T-cell (primary cell): Measurements from ENCODE around the gene SIX2. TPM values are rescaled to one million over a fixed set of nuclear protein-coding genes. Genes with fewer than 3 reads are reported as not detected.
A peak's percentile ranks its signal among the peaks of the same experiment; 100 is the strongest.

Source experiments
- ATAC-seq, 4 experiments: fragments of 200-7000 bp in 3 of 4; fragments of 150-1000 bp in 1 of 4; cut with Tn5 transposase; replicated peaks in 1 of 4; 1 replicate in 3 of 4; 2 replicates in 1 of 4; pipeline ENCODE4 v1.10.0; 2021; ENCODE audit warnings: moderate library complexity in 3 of 4, mild to moderate bottlenecking in 2 of 4, moderate number of reproducible peaks in 1 of 4
- CTCF ChIA-PET, 2 donors: fragments of 300-600 bp; sonication (Branson Sonifier 250); formaldehyde crosslinking; loops; one replicate each; lab custom pipeline; 2022; ENCODE audit warnings: antibody characterized with exemption in 2 of 2; lab: Charles Lee
- POLR2A ChIA-PET, 2 donors: fragments of 300-600 bp; sonication (Branson Sonifier 250); formaldehyde crosslinking; loops; one replicate each; lab custom pipeline; 2022; ENCODE audit warnings: antibody characterized with exemption in 2 of 2; lab: Charles Lee
- DNase-seq, 35 experiments: peaks; one replicate each; pipeline versions ENCODE4 v3.0.0 to v3.0.0-alpha.2; 2013 to 2023
- H3K27ac ChIP-seq: one replicate; pipeline ENCODE4 v1.5.1; 2013; ENCODE audit warnings: low read length
- H3K27me3 ChIP-seq, 2 experiments: replicated peaks in 1 of 2; 1 replicate in 1 of 2; 2 replicates in 1 of 2; pipeline versions ENCODE4 v1.6.1 to v1.7.0; 2013; ENCODE audit warnings: low read length in 1 of 2, mixed read lengths in 1 of 2; ENCODE audit not compliant: control insufficient read depth in 2 of 2, insufficient read depth in 2 of 2; ENCODE audit errors: extremely low read depth in 1 of 2
- H3K36me3 ChIP-seq, 2 donors: 1 replicate in 1 of 2; 2 replicates in 1 of 2; pipeline versions ENCODE4 v1.6.1 to v1.7.0; 2013; ENCODE audit warnings: low read length in 1 of 2; ENCODE audit not compliant: control insufficient read depth in 2 of 2, insufficient read depth in 1 of 2; ENCODE audit errors: extremely low read depth in 1 of 2
- H3K4me1 ChIP-seq, 2 experiments: 1 replicate in 1 of 2; 2 replicates in 1 of 2; pipeline versions ENCODE4 v1.6.1 to v1.7.0; 2013; ENCODE audit warnings: low read length in 2 of 2, mixed read lengths in 1 of 2; ENCODE audit not compliant: insufficient read depth in 2 of 2, control insufficient read depth in 1 of 2; ENCODE audit errors: extremely low read depth in 1 of 2
- H3K4me3 ChIP-seq, 2 donors: 1 replicate in 1 of 2; 2 replicates in 1 of 2; pipeline versions ENCODE4 v1.5.1 to v1.7.0; 2013; ENCODE audit warnings: mild to moderate bottlenecking in 2 of 2, low read length in 1 of 2, moderate library complexity in 1 of 2; ENCODE audit not compliant: control insufficient read depth in 1 of 2; ENCODE audit errors: extremely low read depth in 1 of 2
- H3K9me3 ChIP-seq: 2 replicates; pipeline ENCODE4 v1.7.0; 2013
- H3K27ac Mint-ChIP-seq, 2 donors: one replicate each; pipeline ENCODE4 v1.8.0; 2020 to 2021; ENCODE audit warnings: mild to moderate bottlenecking in 2 of 2, mixed read lengths in 2 of 2
- H3K27me3 Mint-ChIP-seq, 2 donors: one replicate each; pipeline ENCODE4 v1.8.0; 2021 to 2022; ENCODE audit warnings: mixed read lengths in 2 of 2
- H3K36me3 Mint-ChIP-seq: one replicate; pipeline ENCODE4 v1.8.0; 2021; ENCODE audit warnings: mixed read lengths
- H3K4me1 Mint-ChIP-seq, 3 donors: one replicate each; pipeline ENCODE4 v1.8.0; 2020 to 2022; ENCODE audit warnings: mixed read lengths in 3 of 3, mild to moderate bottlenecking in 1 of 3
- H3K4me3 Mint-ChIP-seq, 3 donors: one replicate each; pipeline ENCODE4 v1.8.0; 2020 to 2022; ENCODE audit warnings: mild to moderate bottlenecking in 3 of 3, mixed read lengths in 3 of 3, moderate library complexity in 3 of 3
- H3K9me3 Mint-ChIP-seq, 3 donors: one replicate each; pipeline ENCODE4 v1.8.0; 2020 to 2022; ENCODE audit warnings: mixed read lengths in 3 of 3
- WGBS: methylation state at CpG from one replicate; pipeline ENCODE4 v1.1.5; 2013; ENCODE audit warnings: missing lambda C conversion rate; ENCODE audit not compliant: insufficient coverage; 5-methylcytosine and 5-hydroxymethylcytosine counted together
- total RNA-seq, 35 experiments: library from RNA in 6 of 35; stranded (reverse) in 6 of 35; fragments of 120-200 nt in 1 of 35; gene quantifications; one replicate each; pipeline versions ENCODE4 v1.2.1 to v1.2.4 and lab custom pipeline; 2013 to 2026

The SIX2 gene
- total RNA-seq, 5 donors from 2014 or later (not counting 1 experiment from before 2014, with no cell fraction given) = not detected

DNA sequence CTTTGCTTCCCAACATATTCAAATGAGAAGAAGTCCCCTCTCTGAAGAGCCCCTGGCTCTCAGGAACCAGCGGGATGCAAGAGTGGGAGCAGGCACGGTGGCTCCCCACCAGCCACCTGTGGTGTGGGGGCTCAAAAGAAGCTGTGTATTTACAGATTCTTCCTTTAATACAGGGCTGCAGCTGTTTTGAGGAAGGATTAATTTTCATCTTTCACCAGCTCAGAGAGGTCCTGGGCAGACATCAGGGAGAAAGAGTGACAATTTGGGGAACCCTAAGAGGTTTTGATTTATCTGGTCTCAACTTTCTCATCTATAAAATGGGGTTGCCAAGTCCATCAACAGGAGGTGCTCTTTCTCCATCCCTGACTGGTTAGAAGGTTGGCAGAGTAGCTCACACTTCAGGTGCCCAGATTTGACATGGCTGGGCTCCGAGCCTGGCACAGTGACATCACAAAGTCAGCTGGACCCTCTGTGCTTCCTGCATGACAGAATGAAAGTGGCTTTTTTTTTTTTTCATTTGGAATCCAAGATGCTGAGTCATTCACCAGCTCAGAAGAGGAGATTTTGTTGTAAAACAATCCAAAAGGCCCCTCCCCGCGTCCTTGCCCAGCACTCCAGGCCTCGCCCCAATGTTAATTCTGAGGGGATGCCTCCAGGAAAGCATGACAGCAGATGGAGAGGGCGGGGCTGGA is 15.5 kb upstream of the SIX2 start:
- DNase-seq (no peak), ATAC-seq (no peak)
- no peaks in the 10 kb centered on the region for H3K36me3 Mint-ChIP-seq
- H3K36me3 ChIP-seq = no peaks in the 10 kb centered on the region
- H3K4me3 ChIP-seq = no peak overlapping the region
- H3K9me3 Mint-ChIP-seq = no peaks in the 10 kb centered on the region
- no peaks in the 10 kb centered on the region for H3K4me1 ChIP-seq
- ChIA-PET CTCF (no interaction called here), POLR2A (no interaction called here)
- 42% methylated on average over 3 of the region's 7 CpGs for WGBS
- H3K9me3 ChIP-seq = no peaks in the 10 kb centered on the region
- no peak overlapping the region for H3K27ac ChIP-seq
- H3K27me3 Mint-ChIP-seq = peaks cover 15 to 20% of the 10 kb centered on the region in 2 donors
- no peak overlapping the region for H3K4me3 Mint-ChIP-seq
- H3K27me3 ChIP-seq = peaks cover 0 to 17% of the 10 kb centered on the region in 2 experiments
- no peak overlapping the region for H3K27ac Mint-ChIP-seq
- H3K4me1 Mint-ChIP-seq = no peaks in the 10 kb centered on the region

DNA sequence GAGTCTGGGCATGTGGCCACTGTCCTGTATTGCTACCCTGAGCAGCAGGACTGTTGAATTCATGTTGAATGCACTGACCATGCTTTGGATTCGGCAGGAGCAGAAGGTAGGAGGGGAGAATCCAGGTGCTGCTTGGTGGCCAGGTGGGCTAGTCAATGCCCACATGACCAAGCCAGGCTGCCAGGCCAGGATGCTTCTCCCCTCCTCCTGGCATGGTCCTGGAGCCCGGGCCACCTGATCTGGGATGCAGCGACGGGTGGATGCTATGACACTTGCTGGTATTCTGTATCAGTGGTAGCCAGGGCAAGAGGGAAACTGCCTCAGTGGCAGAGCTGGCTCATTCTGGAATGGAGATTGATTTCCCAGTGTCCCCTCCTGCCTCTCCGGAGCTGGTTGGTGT is 14.8 kb upstream of the SIX2 start:
- Mint-ChIP-seq H3K9me3 (no peaks in the 10 kb centered on the region), H3K27me3 (peaks cover 20 to 21% of the 10 kb centered on the region in 2 donors), H3K27ac (no peak overlapping the region), H3K4me1 (no peaks in the 10 kb centered on the region), H3K4me3 (no peak overlapping the region), H3K36me3 (no peaks in the 10 kb centered on the region)
- no peak overlapping the region for H3K4me3 ChIP-seq
- no CpG with 5 or more reads among the region's 5 CpGs for WGBS
- no peak for DNase-seq
- peaks cover 0 to 16% of the 10 kb centered on the region in 2 experiments for H3K27me3 ChIP-seq
- no peak for ATAC-seq
- ChIA-PET POLR2A (no interaction called here), CTCF (no interaction called here)
- no peaks in the 10 kb centered on the region for H3K4me1 ChIP-seq
- H3K9me3 ChIP-seq = no peaks in the 10 kb centered on the region
- no peaks in the 10 kb centered on the region for H3K36me3 ChIP-seq
- H3K27ac ChIP-seq = no peak overlapping the region

DNA sequence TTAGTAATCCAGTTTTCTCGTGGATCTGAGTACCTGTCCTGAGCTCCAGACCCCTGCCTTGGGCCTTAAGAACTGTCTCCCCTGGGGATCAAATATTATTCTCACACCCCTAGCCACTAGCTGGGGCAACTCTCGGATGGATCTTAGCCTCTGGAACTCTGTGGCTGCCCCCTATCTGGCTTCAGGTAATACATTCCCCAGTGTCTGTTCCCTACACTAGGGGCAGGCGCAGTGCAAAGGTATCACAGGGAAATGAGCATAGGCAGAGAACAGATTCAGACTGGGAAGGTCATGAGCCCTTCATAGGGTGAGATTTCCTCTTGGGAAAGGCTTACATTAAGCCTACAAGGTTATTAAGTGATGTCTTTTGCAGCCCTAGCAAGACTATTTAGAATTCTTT is 11.2 kb upstream of the SIX2 start:
- 67% methylated on average over 3 of the region's 3 CpGs for WGBS
- ATAC-seq = no peak
- H3K27me3 ChIP-seq = peaks cover 8 to 23% of the 10 kb centered on the region in 2 experiments

DNA sequence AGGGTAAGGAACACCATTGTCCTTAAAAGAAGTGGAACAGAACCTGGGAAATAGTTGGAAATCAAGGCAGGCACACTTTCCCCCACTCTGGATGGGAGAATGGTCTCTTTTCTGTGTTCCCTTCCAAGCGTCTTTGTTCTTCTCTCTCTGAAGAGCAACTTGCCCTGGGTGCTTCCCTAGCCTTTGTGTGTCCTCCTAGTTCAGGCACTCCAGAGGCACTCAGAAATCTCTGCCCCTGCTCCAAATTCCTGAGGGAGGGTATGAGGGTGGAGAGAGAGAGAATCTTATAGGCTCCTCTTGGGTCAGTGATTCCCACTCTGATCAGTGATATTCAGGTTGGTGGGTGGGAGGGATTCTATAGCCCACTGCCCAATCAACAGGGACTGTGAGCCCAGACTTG is 8.8 kb upstream of the SIX2 start:
- H3K9me3 Mint-ChIP-seq = no peaks in the 10 kb centered on the region
- no peak for DNase-seq
- no peak overlapping the region for H3K4me3 Mint-ChIP-seq
- Histone ChIP-seq H3K27me3 (peaks cover 10 to 36% of the 10 kb centered on the region in 2 experiments), H3K27ac (no peak overlapping the region), H3K9me3 (no peaks in the 10 kb centered on the region), H3K4me1 (peaks cover 0 to 8% of the 10 kb centered on the region in 2 experiments), H3K36me3 (no peaks in the 10 kb centered on the region), H3K4me3 (no peak overlapping the region)
- ChIA-PET POLR2A (no interaction called here), CTCF (interaction anchor here in 1 of 2 donors (0.5 kb wide), 1 partner anchor 932 kb away, joined by 3 read pairs; no protein-coding TSS in a partner anchor)
- no peak for ATAC-seq
- WGBS = no CpG with 5 or more reads among the region's 1 CpG
- H3K36me3 Mint-ChIP-seq = no peaks in the 10 kb centered on the region
- H3K27ac Mint-ChIP-seq = no peak overlapping the region
- peaks cover 50 to 51% of the 10 kb centered on the region in 2 donors for H3K27me3 Mint-ChIP-seq
- peaks cover 5 to 9% (median 6%) of the 10 kb centered on the region in 3 donors for H3K4me1 Mint-ChIP-seq

More for the DNA sequence above, 11.2 kb upstream of the SIX2 start:
- H3K4me3 Mint-ChIP-seq = no peak overlapping the region
- Histone ChIP-seq H3K4me1 (no peaks in the 10 kb centered on the region), H3K9me3 (no peaks in the 10 kb centered on the region), H3K27ac (no peak overlapping the region), H3K36me3 (no peaks in the 10 kb centered on the region), H3K4me3 (no peak overlapping the region)
- H3K4me1 Mint-ChIP-seq = no peaks in the 10 kb centered on the region
- CTCF ChIA-PET = no interaction called here
- H3K9me3 Mint-ChIP-seq = no peaks in the 10 kb centered on the region
- H3K27me3 Mint-ChIP-seq = peaks cover 40 to 41% of the 10 kb centered on the region in 2 donors
- no peak for DNase-seq
- H3K27ac Mint-ChIP-seq = no peak overlapping the region
- POLR2A ChIA-PET = no interaction called here
- H3K36me3 Mint-ChIP-seq = no peaks in the 10 kb centered on the region

DNA sequence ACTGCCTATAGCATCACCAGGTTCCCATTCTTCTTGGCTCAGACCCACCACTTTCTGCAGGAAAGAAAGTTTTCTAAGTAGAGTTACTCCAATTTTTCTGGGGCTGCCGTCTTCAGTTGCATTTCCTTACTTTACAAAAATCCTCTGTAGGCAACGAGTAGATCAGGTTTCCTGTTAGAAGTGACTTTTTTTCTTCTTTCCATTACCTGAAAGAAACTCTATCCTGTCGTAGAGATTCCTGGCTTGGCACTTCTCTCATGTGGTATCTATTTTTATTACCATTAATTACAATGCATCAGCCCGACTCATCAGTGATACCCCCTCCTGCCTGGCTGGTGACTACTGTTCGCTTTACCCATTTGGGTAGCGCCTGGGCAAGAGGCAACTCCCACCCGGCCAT is 5.6 kb upstream of the SIX2 start:
- ChIA-PET CTCF (no interaction called here), POLR2A (no interaction called here)
- no peaks in the 10 kb centered on the region for H3K9me3 ChIP-seq
- no peaks in the 10 kb centered on the region for H3K9me3 Mint-ChIP-seq
- WGBS = 80% methylated on average over 5 of the region's 7 CpGs
- ATAC-seq (no peak), DNase-seq (no peak)
- no peak overlapping the region for H3K27ac ChIP-seq
- no peak overlapping the region for H3K27ac Mint-ChIP-seq
- H3K27me3 Mint-ChIP-seq = peaks cover 66 to 69% of the 10 kb centered on the region in 2 donors
- H3K27me3 ChIP-seq = peaks cover 12 to 65% of the 10 kb centered on the region in 2 experiments
- H3K4me1 ChIP-seq = peaks cover 5 to 14% of the 10 kb centered on the region in 2 experiments
- no peaks in the 10 kb centered on the region for H3K36me3 Mint-ChIP-seq
- H3K4me3 ChIP-seq = no peak overlapping the region
- H3K36me3 ChIP-seq = no peaks in the 10 kb centered on the region
- H3K4me3 Mint-ChIP-seq = peak overlapping the region in 2 of 3 donors; percentile 37 to 74
- H3K4me1 Mint-ChIP-seq = peaks cover 11 to 30% (median 25%) of the 10 kb centered on the region in 3 donors

DNA sequence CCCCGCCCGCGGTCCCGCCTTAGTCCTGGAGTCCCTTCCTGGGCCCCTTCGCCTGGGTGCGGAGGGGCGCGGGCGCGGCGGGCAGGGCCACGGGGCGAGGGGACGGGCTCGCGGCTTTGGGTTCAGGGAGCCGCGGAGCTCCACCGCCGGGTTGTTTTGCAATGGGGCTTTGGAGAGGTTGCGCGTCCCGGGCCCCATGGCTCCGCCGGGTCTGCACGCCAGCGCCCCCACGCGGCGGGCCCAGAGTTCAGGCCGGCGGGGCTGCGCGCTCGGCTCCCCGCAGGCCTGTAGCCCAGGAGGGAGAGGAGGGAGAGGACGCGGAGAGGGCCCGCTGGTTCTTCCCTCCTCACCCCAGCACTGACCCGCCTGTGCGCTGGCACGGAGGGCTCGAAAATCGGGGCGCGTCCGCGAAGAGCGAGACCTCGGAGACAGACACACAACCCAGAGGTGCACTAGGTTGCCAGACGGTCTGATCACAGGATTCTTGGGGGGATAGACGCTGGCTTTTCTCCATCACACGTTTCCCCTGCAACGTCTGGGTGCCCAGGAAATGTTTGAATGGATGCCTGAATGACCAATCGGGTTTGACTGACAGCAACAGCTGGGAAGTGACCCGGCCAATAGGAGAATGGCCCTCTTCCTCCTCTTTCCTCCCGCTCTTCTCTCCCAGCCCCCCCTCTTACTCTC is 4.9 kb upstream of the SIX2 start:
- 8% methylated on average over 33 of the region's 57 CpGs for WGBS
- Histone ChIP-seq H3K4me1 (peaks cover 8 to 21% of the 10 kb centered on the region in 2 experiments), H3K4me3 (peak overlapping the region in 1 of 2 donors; percentile 46), H3K27me3 (peaks cover 12 to 69% of the 10 kb centered on the region in 2 experiments), H3K9me3 (no peaks in the 10 kb centered on the region), H3K27ac (no peak overlapping the region), H3K36me3 (no peaks in the 10 kb centered on the region)
- H3K27ac Mint-ChIP-seq = no peak overlapping the region
- H3K36me3 Mint-ChIP-seq = no peaks in the 10 kb centered on the region
- ATAC-seq = peak in 2 of 4 experiments; percentile 39 to 48
- H3K27me3 Mint-ChIP-seq = peaks cover 64 to 69% of the 10 kb centered on the region in 2 donors
- ChIA-PET CTCF (no interaction called here), POLR2A (no interaction called here)
- peak in 1 of 35 experiments; percentile 11 for DNase-seq
- H3K4me3 Mint-ChIP-seq = peak overlapping the region in 2 of 3 donors; percentile 37 to 74
- H3K4me1 Mint-ChIP-seq = peaks cover 11 to 34% (median 28%) of the 10 kb centered on the region in 3 donors
- H3K9me3 Mint-ChIP-seq = no peaks in the 10 kb centered on the region
